Large intestine (tissue), 3 donors: Measurements from ENCODE around the gene DNAJC18. TPM values are rescaled to one million over a fixed set of nuclear protein-coding genes. Genes with fewer than 3 reads are reported as not detected.
"Not testable (repeated sequence)": the region's sequence is repeated elsewhere in the genome, so short reads cannot be mapped to it uniquely, and the experiment has no call there.

Experiments
- DNase-seq, 2 donors: peaks; one replicate each; pipeline versions ENCODE4 v3.0.0 to v3.0.0-alpha.2; 2013
- H3K27ac ChIP-seq: one replicate; pipeline ENCODE4 v1.5.1; 2013; ENCODE audit warnings: low read length
- H3K27me3 ChIP-seq: 2 replicates; pipeline ENCODE4 v1.6.1; 2013; ENCODE audit warnings: low read length; ENCODE audit not compliant: control insufficient read depth, insufficient read depth
- H3K36me3 ChIP-seq: 2 replicates; pipeline ENCODE4 v1.6.1; 2013; ENCODE audit warnings: low read length; ENCODE audit not compliant: control insufficient read depth, insufficient read depth
- H3K4me1 ChIP-seq: one replicate; pipeline ENCODE4 v1.6.1; 2013; ENCODE audit warnings: low read length; ENCODE audit not compliant: control insufficient read depth, insufficient read depth
- H3K4me3 ChIP-seq: one replicate; pipeline ENCODE4 v1.5.1; 2013; ENCODE audit warnings: low read length
- H3K9me3 ChIP-seq: one replicate; pipeline ENCODE4 v1.6.1; 2013; ENCODE audit warnings: mild to moderate bottlenecking, low read depth, low read length, moderate library complexity; ENCODE audit not compliant: control insufficient read depth
- WGBS: methylation state at CpG from one replicate; pipeline ENCODE4 v1.1.5; 2013; ENCODE audit warnings: low lambda C conversion rate; ENCODE audit not compliant: insufficient coverage; 5-methylcytosine and 5-hydroxymethylcytosine counted together
- polyA plus RNA-seq: library from polyadenylated mRNA; unstranded; fragments of 120-200 nt; gene quantifications from one replicate; pipeline ENCODE4 v1.2.1, GENCODE V29; 2013

DNAJC18 gene
- polyA plus RNA-seq, 1 donor, result 8.7 TPM

DNA sequence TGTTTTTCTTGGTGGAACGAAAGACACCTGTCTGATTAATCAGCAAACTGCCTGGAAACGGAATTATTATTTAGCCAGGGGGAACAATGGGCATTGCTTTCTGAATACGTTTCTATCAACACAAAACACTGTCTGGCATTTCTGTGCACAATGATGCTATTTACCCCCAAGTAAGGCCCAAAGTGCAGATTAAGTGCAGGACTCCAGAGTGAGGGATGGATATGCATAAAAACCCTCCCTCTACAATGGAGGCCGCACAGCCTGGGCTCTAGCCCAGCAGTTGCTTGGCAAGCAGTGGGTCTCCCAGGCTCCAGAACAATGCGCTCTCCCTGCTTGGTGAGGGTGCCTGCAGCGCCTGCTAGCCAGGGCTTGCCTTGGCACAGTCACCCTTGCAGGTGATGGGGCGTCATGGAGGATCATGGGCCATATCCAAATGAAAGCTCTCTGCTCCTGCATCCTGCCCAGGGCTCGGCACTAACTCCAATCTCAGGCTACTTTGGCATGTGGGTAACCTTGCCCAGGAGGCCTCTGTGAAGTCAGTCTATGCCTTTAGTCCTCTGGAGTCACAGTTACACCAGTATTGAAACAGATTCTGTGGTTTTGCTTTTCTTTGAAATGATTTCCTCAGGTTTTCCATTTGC is 24.0 kb downstream of the DNAJC18 start:
- Histone ChIP-seq H3K9me3 (no peaks in the 10 kb centered on the region), H3K27me3 (no peaks in the 10 kb centered on the region), H3K27ac (no peak overlapping the region), H3K4me1 (peaks cover 24% of the 10 kb centered on the region), H3K36me3 (peaks cover 13% of the 10 kb centered on the region), H3K4me3 (no peak overlapping the region)
- WGBS, result 100% methylated on average over 1 of the region's 8 CpGs
- DNase-seq, result no peak

DNA sequence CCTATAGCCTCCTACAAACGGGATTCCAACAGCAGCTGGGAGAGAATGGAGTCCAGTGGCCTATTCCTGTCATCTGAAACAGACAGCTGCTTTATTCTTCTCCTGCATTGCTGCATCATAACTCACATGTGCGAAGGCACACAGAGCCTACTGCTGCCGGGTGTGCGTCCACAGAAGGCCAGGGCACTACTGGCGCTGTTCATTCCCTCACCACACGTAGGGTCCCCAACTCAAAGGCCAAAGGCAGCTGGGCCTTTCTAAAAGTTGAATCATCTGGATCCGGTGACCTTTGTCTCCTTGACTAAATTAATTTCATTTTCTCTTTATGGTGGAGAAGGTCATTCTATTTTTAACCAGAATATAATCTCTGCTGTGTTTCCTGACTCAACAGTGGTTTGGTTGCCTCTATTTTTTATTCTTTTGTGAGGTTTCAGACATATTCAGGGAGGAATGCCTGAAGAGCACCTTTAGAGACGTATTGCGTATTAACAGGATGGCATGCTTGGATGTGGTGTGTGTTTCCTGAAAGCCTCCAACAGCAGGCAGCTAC is 24.7 kb downstream of the DNAJC18 start:
- DNase-seq, result peak in 1 of 2 donors; percentile 67
- WGBS, result no CpG with 5 or more reads among the region's 9 CpGs
- peaks cover 13% of the 10 kb centered on the region for H3K36me3 ChIP-seq
- no peaks in the 10 kb centered on the region for H3K27me3 ChIP-seq
- H3K4me3 ChIP-seq, result no peak overlapping the region
- H3K9me3 ChIP-seq, result no peaks in the 10 kb centered on the region
- H3K4me1 ChIP-seq, result peaks cover 20% of the 10 kb centered on the region
- no peak overlapping the region for H3K27ac ChIP-seq

GRCh38 chr5:139413963-139414362 is 25.4 kb downstream of the DNAJC18 start:
- Histone ChIP-seq H3K36me3 (peaks cover 9% of the 10 kb centered on the region), H3K27me3 (no peaks in the 10 kb centered on the region), H3K27ac (no peak overlapping the region), H3K4me1 (peaks cover 15% of the 10 kb centered on the region), H3K4me3 (no peak overlapping the region), H3K9me3 (no peaks in the 10 kb centered on the region)
- DNase-seq, result no peak
- WGBS, result 92% methylated on average over 2 of the region's 6 CpGs

DNA sequence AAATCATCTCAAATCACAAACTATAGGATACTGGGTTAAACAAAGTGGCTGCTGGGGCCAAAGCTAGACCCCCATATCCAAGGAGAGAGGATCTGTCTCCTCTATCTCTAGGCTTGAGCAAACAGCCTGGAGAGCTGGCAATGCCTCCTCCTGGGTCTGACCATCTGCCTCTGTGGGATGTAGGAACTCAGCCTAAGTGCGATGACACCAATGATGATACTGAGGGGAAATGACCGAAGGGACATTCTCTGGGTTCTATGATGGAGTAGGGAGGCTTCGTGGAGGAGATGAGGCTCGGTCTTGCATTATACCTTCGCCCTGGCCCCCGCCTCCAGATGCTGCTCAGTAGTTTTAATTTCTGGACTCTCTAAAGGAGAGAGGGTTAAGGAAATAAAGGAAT is 26.2 kb downstream of the DNAJC18 start:
- no peak for DNase-seq
- no peak overlapping the region for H3K27ac ChIP-seq
- peaks cover 6% of the 10 kb centered on the region for H3K36me3 ChIP-seq
- no peaks in the 10 kb centered on the region for H3K27me3 ChIP-seq
- peaks cover 8% of the 10 kb centered on the region for H3K4me1 ChIP-seq
- no peak overlapping the region for H3K4me3 ChIP-seq
- H3K9me3 ChIP-seq, result no peaks in the 10 kb centered on the region
- no CpG with 5 or more reads among the region's 6 CpGs for WGBS

- no peak for DNase-seq
- Histone ChIP-seq H3K4me1 (no peaks in the 10 kb centered on the region), H3K27ac (no peak overlapping the region), H3K36me3 (peaks cover 2% of the 10 kb centered on the region), H3K9me3 (no peaks in the 10 kb centered on the region), H3K27me3 (no peaks in the 10 kb centered on the region), H3K4me3 (no peak overlapping the region)
- WGBS, result 95% methylated on average over 4 of the region's 17 CpGs
These were observed 28.1 kb downstream of the DNAJC18 start for GRCh38 chr5:139410993-139411828.

GRCh38 chr5:139410121-139410992 is 29.0 kb downstream of the DNAJC18 start:
- Histone ChIP-seq H3K27me3 (no peaks in the 10 kb centered on the region), H3K4me3 (no peak overlapping the region), H3K27ac (no peak overlapping the region), H3K36me3 (peaks cover 2% of the 10 kb centered on the region), H3K9me3 (no peaks in the 10 kb centered on the region), H3K4me1 (no peaks in the 10 kb centered on the region)
- WGBS, result 100% methylated on average over 1 of the region's 6 CpGs
- DNase-seq, result no peak

DNA sequence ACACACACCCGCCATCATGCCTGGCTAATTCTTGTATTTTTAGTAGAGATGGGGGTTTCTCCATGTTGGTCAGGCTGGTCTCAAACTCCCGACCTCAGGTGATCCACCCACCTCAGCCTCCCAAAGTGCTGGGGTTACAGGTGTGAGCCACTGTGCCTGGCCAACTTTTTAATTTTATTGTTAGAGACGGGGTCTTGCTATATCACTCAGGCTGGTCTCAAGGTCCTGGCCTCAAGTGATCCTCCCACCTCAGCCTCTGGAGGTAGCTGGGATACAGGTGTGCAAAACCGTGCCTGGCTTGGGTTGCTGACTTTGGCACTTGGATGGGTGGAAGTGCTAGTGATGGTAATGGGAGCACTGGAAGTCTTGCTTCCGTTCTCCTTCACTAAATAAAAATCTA is 30.2 kb downstream of the DNAJC18 start:
- not testable (repeated sequence) for H3K4me3 ChIP-seq, H3K27ac ChIP-seq, H3K9me3 ChIP-seq, H3K27me3 ChIP-seq, H3K36me3 ChIP-seq, H3K4me1 ChIP-seq, DNase-seq
- WGBS, result no CpG with 5 or more reads among the region's 5 CpGs

DNA sequence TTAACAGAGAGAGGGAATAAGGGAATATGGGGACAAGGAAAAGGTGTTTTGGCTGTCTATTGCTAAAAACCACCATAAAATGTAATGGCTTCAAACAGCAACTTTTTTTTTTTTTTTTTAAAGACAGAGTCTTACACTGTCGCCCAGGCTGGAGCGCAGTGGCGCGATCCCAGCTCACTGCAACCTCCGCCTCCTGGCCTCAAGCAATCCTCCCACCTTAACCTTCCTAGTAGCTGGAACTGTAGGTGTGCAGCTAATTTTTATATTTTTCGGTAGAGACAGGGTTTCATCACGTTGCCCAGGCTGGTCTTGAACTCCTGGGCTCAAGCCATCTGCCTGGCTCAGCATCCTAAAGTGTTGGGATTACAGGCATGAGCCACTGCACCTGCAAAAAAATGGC is 31.1 kb downstream of the DNAJC18 start:
- no peak overlapping the region for H3K4me3 ChIP-seq
- H3K27ac ChIP-seq, result no peak overlapping the region
- H3K9me3 ChIP-seq, result no peaks in the 10 kb centered on the region
- no CpG with 5 or more reads among the region's 7 CpGs for WGBS
- H3K27me3 ChIP-seq, result no peaks in the 10 kb centered on the region
- peaks cover 11% of the 10 kb centered on the region for H3K4me1 ChIP-seq
- peaks cover 2% of the 10 kb centered on the region for H3K36me3 ChIP-seq
- no peak for DNase-seq

DNA sequence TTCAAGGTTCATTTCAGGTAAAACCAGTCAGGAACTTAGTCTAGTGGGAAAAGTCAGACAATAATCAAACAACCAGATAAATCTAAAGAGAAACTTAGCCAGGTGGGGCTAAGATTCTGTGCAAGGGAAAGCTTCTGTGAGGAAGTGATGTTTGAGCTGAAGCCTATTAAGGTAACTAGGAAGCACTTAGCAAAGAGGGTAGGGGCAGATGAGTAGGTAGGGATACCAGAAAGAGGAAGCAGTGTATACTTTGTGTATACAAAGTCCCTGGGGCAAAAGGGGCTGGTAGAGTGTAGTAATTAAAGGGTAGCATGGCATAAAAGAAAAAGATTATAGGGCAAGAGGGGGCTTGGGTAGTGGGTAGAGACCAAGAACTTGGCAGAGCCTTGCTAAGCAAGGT is 31.8 kb downstream of the DNAJC18 start:
- H3K9me3 ChIP-seq, result no peaks in the 10 kb centered on the region
- peaks cover 12% of the 10 kb centered on the region for H3K4me1 ChIP-seq
- DNase-seq, result no peak
- peak overlapping the region; percentile 1 for H3K27ac ChIP-seq
- no peaks in the 10 kb centered on the region for H3K27me3 ChIP-seq
- no peak overlapping the region for H3K4me3 ChIP-seq
- no peaks in the 10 kb centered on the region for H3K36me3 ChIP-seq

- DNase-seq, result peak; percentile 58 to 73
- no CpG with 5 or more reads among the region's 2 CpGs for WGBS
These were observed 32.4 kb downstream of the DNAJC18 start for GRCh38 chr5:139406963-139407362.

More at GRCh38 chr5:139406963-139407362, 32.4 kb downstream of the DNAJC18 start:
- Histone ChIP-seq H3K4me3 (no peak overlapping the region), H3K9me3 (no peaks in the 10 kb centered on the region), H3K27ac (peak overlapping the region; percentile 1), H3K36me3 (no peaks in the 10 kb centered on the region), H3K27me3 (no peaks in the 10 kb centered on the region), H3K4me1 (peaks cover 12% of the 10 kb centered on the region)
